Stimulated activated naive CD8-positive, alpha-beta T cell treated with anti-CD3 and anti-CD28 coated beads, Interleukin-15, Interleukin-2, amounts not matched to agents 100 U/mL and 50 U/mL, for 24 hours (primary cell): ENCODE measurements around the gene CFAP99.

Experiments
- ATAC-seq: fragments of 150-1000 bp; cut with Tn5 transposase; one replicate; pipeline ENCODE4 v1.10.0; 2021
- DNase-seq: peaks from one replicate; pipeline ENCODE4 v3.0.0; 2021

The CFAP99 gene

GRCh38 chr4:2412534-2412884 lies 6.2 kb upstream of the CFAP99 start:
- DNase-seq (peak; percentile 66), ATAC-seq (peak; percentile 56)

DNA sequence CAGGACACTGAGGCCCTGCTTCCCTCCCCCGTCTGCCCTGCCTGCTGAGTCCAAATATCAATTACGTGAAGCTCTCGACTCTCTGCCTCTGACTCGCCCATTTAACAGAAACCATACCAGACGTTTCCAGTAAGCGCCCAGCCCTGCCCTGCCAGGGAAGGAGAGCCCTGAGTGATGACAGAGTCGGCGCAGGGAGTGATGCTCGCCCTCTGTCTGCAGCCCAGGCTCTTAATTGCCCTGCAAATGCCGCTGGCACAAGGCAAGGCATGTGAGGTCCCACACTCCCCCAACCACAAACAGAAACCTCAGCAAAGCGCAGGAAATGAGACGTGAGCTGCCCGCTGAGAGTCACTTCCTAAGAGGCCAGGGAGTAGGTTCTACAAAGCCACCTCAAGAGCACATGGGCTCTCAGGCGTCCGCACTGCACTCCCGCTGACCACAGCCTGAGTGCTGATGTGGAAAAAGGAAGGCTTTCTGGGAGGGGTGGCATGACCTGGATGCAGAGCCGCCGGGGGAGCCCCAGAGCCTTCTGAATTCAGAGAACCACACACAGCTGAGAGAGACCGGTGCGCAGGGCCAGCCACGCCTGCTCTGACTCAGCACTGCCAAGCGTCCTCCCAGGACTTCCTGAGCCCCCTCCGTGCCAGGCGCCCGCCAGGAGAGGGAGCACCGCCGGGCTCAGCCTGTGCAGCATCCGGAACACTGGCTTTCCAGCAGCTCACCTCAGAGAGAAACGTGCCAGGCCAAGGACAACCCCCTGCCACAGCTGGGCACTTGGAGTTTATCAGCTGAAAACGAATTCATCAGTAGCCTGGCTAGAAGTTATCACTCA lies 5.7 kb upstream of the CFAP99 start:
- DNase-seq (peak; percentile 87), ATAC-seq (peak; percentile 88)

DNA sequence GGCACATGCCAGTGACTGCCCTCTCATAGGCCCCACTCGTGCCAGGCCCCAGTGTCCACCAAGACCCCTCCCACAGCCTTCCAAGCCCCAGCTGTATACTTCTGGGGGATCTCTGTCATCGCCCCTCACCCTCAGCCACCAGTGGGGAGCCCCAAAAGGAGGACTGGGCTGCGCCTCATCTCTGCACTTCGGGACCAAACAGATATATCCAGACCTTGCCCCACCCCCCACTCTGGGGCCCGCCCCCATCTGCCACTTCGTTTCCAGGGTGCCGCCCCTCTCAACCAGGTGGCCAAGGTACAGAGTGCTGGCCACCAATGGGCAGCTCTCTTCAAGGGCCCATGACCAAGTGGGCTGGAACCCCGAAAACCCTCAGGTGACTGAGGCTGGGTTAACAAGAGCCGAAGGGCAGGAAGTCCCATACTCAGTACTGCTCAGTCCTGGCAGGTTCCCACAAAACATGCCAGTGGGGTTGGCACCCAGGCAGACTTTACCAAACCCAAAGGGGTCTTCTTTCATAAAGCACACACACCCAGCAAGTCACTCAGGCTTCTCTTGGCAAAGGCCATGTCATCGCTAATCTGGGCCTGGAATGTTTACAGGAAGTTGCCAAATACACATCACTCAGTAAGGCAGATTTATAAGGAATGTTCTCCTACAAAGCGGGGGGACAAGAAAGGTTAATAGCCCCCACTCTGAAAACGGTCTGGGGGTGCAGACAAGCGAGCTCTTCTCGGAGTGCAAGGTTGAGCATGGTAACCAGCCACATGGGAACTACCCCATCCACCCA lies 4.7 kb upstream of the CFAP99 start:
- ATAC-seq (no peak), DNase-seq (peak; percentile 39)

GRCh38 chr4:2415213-2415612 lies 3.5 kb upstream of the CFAP99 start:
- no peak for DNase-seq
- ATAC-seq: no peak

- DNase-seq: peak; percentile 13
- no peak for ATAC-seq
Measured at GRCh38 chr4:2415881-2416563, 2.7 kb upstream of the CFAP99 start.

- ATAC-seq (no peak), DNase-seq (peak; percentile 34)
Measured at GRCh38 chr4:2416564-2417225, 2.1 kb upstream of the CFAP99 start.

- ATAC-seq (no peak), DNase-seq (peak; percentile 24)
Measured at GRCh38 chr4:2417226-2417764, 1.5 kb upstream of the CFAP99 start.

DNA sequence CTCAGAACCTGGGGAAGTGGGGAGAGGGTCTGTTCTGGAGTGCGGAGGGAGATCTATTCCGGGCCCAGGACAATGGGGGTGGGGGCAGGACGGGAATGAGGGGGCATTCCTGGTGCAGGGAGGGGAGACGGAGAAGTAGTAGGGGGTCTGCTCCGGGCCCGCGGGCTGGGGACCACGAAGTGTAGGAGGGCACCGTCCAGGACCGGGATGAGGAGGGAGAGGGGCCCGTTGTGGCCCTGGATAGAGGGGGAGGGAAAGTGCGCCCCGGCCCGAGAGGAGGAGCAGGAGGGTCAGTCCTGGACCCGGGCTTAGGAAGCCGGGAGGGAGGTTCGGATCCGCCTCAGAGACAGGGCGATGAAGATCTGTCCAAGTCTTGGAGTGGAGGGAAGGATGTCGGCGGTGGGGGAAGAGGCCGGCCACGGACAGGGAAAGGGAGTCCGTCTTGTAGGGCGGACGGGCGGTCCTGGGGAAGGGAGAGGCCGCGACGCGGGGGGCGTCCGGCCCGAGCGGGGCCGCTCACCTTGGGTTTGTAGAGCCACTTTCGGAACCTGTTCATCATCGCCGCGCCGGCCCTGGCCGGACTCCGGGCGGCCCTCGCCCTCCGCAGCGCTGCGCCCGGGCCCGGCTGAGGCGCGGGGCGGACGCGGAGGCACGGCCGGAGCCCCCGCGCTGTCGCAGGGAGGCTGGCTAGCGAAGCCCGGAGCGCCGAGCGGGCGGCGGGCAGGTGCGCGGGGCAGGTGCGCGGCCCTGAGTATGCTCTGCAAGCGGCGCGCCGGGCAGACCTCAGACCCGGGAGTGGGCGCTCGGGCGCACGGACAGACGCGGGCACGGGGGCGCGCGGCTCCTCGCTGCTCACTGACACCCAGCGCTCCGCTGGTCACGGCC lies 748 bp upstream of the CFAP99 start, which contains the start of gene ZFYVE28:
TSS of gene ZFYVE28 (minus strand) at position 881 of the 885 bp plus-strand sequence. CDS start at position 559, 322 bp downstream.
- ATAC-seq (no peak), DNase-seq (peak; percentile 27)

GRCh38 chr4:2419814-2420213 lies 1.1 kb downstream of the CFAP99 start:
- DNase-seq: no peak
- no peak for ATAC-seq

GRCh38 chr4:2421928-2422327 lies 3.2 kb downstream of the CFAP99 start:
- no peak for ATAC-seq
- no peak for DNase-seq

DNA sequence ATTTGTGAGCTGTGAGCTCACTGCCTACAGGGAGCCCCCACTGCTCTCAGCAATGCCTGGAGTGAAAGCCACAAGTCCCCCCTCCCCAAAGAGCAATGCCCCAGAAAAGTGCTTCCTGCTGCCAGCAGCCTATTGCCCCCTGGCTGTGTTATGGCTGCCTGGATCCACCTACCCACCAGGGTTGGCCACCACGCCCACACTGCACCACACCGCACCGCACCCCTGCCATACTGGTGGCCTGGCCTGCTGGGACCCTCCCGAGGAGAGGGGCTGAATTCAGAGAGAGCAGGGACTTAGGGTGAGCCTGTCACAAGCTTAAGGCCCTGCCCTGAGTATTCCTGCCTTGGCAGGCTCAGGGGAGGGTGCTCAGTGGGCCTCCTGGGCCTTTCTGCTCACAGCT lies 4.3 kb downstream of the CFAP99 start:
- DNase-seq: no peak
- ATAC-seq: no peak

- DNase-seq (no peak), ATAC-seq (no peak)
Measured at GRCh38 chr4:2423695-2424094, 4.9 kb downstream of the CFAP99 start.

- ATAC-seq (no peak), DNase-seq (no peak)
Measured at GRCh38 chr4:2424581-2424980, 5.8 kb downstream of the CFAP99 start.

- no peak for DNase-seq
- no peak for ATAC-seq
Measured at GRCh38 chr4:2425386-2426068, 6.8 kb downstream of the CFAP99 start.

DNA sequence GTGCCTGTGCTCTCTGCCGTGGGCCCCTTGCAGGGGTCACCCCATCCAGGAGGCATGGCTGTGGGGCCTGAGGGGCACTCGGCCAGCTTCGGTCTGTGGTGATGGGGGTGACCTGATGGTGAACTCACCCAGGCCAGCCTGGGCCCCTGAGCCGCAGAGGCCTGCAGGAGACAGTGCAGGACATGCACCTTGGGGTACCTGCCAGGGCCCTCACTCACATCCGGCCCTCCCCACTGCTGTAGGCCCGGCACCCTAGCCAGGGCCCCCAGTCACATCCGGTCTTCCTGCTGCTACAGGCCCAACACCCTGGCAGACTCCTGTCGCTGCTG lies 7.3 kb downstream of the CFAP99 start:
- ATAC-seq (no peak), DNase-seq (no peak)

DNA sequence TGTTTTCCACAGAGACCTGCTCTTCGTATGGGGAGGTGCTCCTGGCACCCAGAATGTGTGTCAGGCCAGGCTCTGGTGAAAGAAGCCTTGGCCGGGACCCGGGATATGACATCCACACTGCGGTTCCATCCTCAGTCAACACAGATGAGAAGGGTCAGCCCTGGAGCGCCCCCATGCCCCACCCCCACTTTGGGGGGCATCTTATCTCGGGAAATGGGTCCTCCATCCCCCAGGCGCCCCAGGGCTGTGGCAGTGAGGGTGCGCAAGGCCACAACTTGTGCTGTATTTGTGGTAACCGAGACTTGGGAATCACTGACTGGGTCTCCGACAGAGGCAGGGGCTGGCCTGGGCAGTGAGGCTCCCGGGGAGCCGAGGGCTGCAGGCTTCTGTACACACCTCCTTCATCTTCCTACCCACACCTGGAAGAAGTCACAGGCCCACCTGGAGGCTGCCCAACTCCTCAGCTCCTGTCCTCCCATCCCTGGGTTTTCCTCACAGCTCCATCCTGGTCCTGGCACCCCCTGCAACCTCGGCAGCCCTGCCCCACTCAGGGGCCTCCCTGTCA lies 8.0 kb downstream of the CFAP99 start:
- no peak for ATAC-seq
- DNase-seq: no peak

GRCh38 chr4:2427383-2428334 lies 8.9 kb downstream of the CFAP99 start:
- DNase-seq: no peak
- no peak for ATAC-seq

- ATAC-seq: no peak
- DNase-seq: no peak
Measured at GRCh38 chr4:2428496-2429213, 9.9 kb downstream of the CFAP99 start.
